RWPE1 (cell line): ENCODE measurements around the gene RNF144A.

Experiments used
- CTCF ChIA-PET: fragments of 350-600 bp; sonication (Branson Sonifier 250); formaldehyde crosslinking; extraction: SDS; loops from one replicate; lab custom pipeline; 2021; lab: Yijun Ruan, JAX
- POLR2A ChIA-PET: fragments of 400-600 bp; formaldehyde crosslinking; extraction: SDS; loops from one replicate; lab custom pipeline; 2020; ENCODE audit warnings: antibody characterized with exemption; ENCODE audit not compliant: low non-redundant PET; lab: Yijun Ruan, JAX
- DNase-seq: peaks from one replicate; pipeline ENCODE4 v3.0.0; 2012; ENCODE audit warnings: low spot score
- H3K27ac ChIP-seq: fragments of 450-650 bp; 2 replicates; pipeline ENCODE4 v1.5.1; 2017
- CTCF ChIP-seq: fragments of 450-650 bp; conservative IDR thresholded peaks from 2 replicates; pipeline ENCODE4 v1.5.1; 2017; ENCODE audit warnings: low read depth, mild to moderate bottlenecking

RNF144A gene

DNA sequence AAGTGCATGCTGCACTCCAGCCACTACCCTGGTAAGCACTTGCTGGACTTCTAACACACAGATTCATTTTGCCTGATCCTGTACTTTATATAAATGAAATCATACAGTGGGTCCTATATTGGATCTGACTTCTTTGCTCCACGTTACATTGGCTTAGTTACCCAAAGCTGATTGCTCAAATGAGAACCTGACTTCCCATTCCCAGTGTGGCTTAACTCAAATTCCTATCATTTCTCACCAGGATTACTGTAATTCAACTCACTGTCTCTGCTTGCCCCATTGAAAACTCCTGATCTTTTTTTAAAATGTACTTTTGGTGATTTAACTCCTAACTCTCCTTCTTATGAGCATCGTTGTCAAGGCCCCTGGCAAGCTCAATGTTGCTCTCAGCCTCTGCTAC, 38.2 kb upstream of the RNF144A start:
- CTCF ChIA-PET: interaction anchor here (0.6 kb wide), 1 partner anchor 1341 kb away, joined by 3 read pairs; no protein-coding TSS in a partner anchor
- POLR2A ChIA-PET: no interaction called here
- H3K27ac ChIP-seq: no peak overlapping the region
- TF ChIP-seq CTCF: no peak
- DNase-seq: no peak

- no peak for TF ChIP-seq CTCF
- POLR2A ChIA-PET: no interaction called here
- CTCF ChIA-PET: interaction anchor here (0.8 to 1.1 kb wide), 2 partner anchors 8 to 14 kb away, joined by 3 to 5 read pairs; no protein-coding TSS in a partner anchor
- DNase-seq: no peak
- H3K27ac ChIP-seq: no peak overlapping the region
Observed at GRCh38 chr2:6880200-6880733, 36.9 kb upstream of the RNF144A start.

- TF ChIP-seq CTCF: no peak
- ChIA-PET POLR2A (no interaction called here), CTCF (no interaction called here)
- DNase-seq: no peak
- no peak overlapping the region for H3K27ac ChIP-seq
Observed at GRCh38 chr2:6881046-6881445, 36.2 kb upstream of the RNF144A start.

- no peak for DNase-seq
- ChIA-PET CTCF (no interaction called here), POLR2A (no interaction called here)
- H3K27ac ChIP-seq: no peak overlapping the region
- no peak for TF ChIP-seq CTCF
Observed at GRCh38 chr2:6881516-6881915, 35.7 kb upstream of the RNF144A start.

DNA sequence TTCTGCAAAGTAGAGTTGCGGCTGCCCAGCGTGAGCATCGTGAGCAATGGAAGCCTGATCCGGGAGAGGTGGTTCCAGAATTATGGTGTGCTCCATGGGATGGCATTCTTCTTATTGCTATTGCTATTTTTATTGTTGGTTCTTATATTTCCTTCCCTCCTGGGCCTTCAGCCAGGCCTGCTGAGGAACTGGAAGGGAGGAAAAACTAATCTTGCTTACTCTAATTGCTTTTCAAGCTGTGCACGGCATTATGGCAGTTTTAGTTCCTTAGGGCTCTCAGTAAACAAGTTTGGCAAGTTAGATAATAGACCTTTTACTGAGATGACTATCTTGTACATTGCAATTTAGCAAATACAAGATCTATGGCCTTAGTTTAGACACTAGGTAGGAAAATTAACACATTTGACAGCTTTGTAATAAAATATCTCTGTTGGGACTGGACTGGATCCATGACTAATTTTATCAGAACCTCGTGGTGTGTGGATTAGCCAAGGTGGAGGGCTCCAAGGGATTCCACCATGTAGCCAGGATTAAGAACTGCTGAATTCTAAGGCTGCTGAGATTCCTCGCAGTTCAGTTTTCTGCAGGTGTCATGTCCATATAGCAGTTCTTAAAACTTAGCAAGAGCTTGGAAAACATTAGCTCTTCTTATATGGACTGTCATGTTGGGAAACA, 33.6 kb upstream of the RNF144A start:
- ChIA-PET POLR2A (no interaction called here), CTCF (no interaction called here)
- DNase-seq: no peak
- H3K27ac ChIP-seq: no peak overlapping the region
- no peak for TF ChIP-seq CTCF

DNA sequence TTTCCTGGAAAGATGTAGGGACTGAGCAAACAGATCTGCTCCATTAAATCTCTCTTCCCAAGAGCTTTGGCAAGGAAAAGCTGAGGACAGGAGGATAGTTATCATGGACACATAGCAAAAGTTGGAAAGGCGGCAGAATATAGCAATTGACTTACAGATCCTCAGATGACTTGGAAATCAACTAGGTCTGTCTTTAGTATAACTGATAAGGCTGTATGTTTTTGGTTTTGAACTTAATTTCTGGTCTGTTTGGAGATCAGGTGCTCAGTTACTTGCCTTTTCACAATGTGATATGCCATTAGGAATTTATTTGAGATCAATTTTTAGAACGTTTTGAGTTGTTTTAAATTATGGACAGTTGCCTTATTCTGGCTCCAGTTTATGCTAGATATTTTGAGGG, 31.7 kb upstream of the RNF144A start:
- CTCF ChIA-PET: interaction anchor here (1.1 kb wide), 1 partner anchor 11 kb away, joined by 3 read pairs; no protein-coding TSS in a partner anchor
- no peak overlapping the region for H3K27ac ChIP-seq

More for the DNA sequence above, 31.7 kb upstream of the RNF144A start:
- no peak for DNase-seq
- POLR2A ChIA-PET: no interaction called here
- no peak for TF ChIP-seq CTCF
